ENCODE measurements around the gene QKI. TPM values are rescaled to one million over a fixed set of nuclear protein-coding genes. Genes with fewer than 3 reads are reported as not detected.

QKI gene
- total RNA-seq, 2 donors from 2014 or later, result 87.4 to 95.3 TPM

- no peak overlapping the region for H3K4me3 Mint-ChIP-seq
- peaks cover 19% of the 10 kb centered on the region for H3K27me3 Mint-ChIP-seq
- H3K36me3 Mint-ChIP-seq (ENCODE audit: low read depth), result no peaks in the 10 kb centered on the region
- no peak overlapping the region for H3K27ac Mint-ChIP-seq
- no peak for ATAC-seq
- no peaks in the 10 kb centered on the region for H3K9me3 ChIP-seq (ENCODE audit: control insufficient read depth, low read length, poor library complexity, severe bottlenecking)
- no peak for DNase-seq
- H3K4me1 Mint-ChIP-seq, result peaks cover 2% of the 10 kb centered on the region
Observed at GRCh38 chr6:163625265-163625664, 210.7 kb downstream of the QKI start.

GRCh38 chr6:163626073-163626867 is 211.8 kb downstream of the QKI start:
- Mint-ChIP-seq H3K27ac (no peak overlapping the region), H3K27me3 (peaks cover 21% of the 10 kb centered on the region), H3K36me3 (ENCODE audit: low read depth) (no peaks in the 10 kb centered on the region), H3K4me3 (no peak overlapping the region), H3K4me1 (no peaks in the 10 kb centered on the region)
- DNase-seq, result no peak
- H3K9me3 ChIP-seq (ENCODE audit: control insufficient read depth, low read length, poor library complexity, severe bottlenecking), result no peaks in the 10 kb centered on the region
- ATAC-seq, result no peak

DNA sequence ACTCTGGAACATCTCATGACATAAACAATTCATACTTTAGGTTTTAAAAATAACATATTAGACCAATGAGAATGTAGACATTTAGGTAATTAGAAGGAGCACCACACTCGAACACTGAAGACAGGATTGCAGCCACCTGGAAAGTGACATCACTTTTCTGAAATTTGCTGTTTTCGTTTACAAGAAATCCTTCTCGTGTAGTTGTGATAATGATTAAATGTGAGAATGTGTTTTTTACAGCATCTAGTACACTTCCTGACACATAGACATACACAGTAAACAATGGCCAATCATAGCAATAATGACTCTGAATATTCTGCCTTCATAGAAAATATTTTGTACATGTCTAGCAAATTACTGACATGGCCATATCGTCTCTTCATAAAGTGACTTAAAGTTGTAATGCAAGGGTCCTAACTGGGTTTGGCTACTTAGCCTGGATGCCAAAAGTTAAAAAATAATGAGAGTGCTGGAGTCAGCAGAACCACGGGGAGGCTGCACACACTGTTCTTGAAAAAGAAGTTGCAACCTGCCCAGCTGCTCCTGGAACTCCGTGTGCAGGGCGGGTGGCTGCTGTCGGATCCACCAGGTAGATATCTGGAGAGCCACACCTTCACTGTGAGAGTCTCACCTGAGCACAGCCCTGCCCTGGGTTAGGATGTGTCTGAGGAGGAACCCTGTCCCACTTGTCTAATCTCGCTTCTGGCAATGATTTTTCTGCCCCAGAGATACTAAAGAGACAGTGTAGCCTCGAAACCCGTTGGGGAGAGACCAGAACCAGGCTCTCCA is 212.9 kb downstream of the QKI start:
- no peak for ATAC-seq

More for the DNA sequence above, 212.9 kb downstream of the QKI start:
- Mint-ChIP-seq H3K36me3 (ENCODE audit: low read depth) (no peaks in the 10 kb centered on the region), H3K4me3 (no peak overlapping the region), H3K27ac (no peak overlapping the region), H3K4me1 (no peaks in the 10 kb centered on the region), H3K27me3 (peaks cover 31% of the 10 kb centered on the region)
- no peak for DNase-seq
- H3K9me3 ChIP-seq (ENCODE audit: control insufficient read depth, low read length, poor library complexity, severe bottlenecking), result no peaks in the 10 kb centered on the region
